ENCODE results near the gene BCAS3. TPM values are rescaled to one million over a fixed set of nuclear protein-coding genes. Genes with fewer than 3 reads are reported as not detected.
"Not testable (repeated sequence)": the region's sequence is repeated elsewhere in the genome, so short reads cannot be mapped to it uniquely, and the experiment has no call there.

Gene BCAS3
- total RNA-seq, 1 experiment from 2014 or later, result 8.0 TPM

GRCh38 chr17:60744355-60744966, 66.8 kb downstream of the BCAS3 start:
- no peak for DNase-seq (ENCODE audit: low read depth)

- DNase-seq (ENCODE audit: low read depth), result no peak
Observed at GRCh38 chr17:60745544-60745943, 67.9 kb downstream of the BCAS3 start.

GRCh38 chr17:60747069-60747808, 69.6 kb downstream of the BCAS3 start:
- no peak for DNase-seq (ENCODE audit: low read depth)

GRCh38 chr17:60748204-60748603, 70.6 kb downstream of the BCAS3 start:
- DNase-seq (ENCODE audit: low read depth), result no peak

GRCh38 chr17:60749050-60749449, 71.4 kb downstream of the BCAS3 start:
- no peak for DNase-seq (ENCODE audit: low read depth)

- DNase-seq (ENCODE audit: low read depth), result no peak
Observed at GRCh38 chr17:60749708-60750107, 72.1 kb downstream of the BCAS3 start.

- DNase-seq (ENCODE audit: low read depth), result no peak
Observed at GRCh38 chr17:60750640-60751039, 73.0 kb downstream of the BCAS3 start.

GRCh38 chr17:60751884-60752283, 74.2 kb downstream of the BCAS3 start:
- no peak for DNase-seq (ENCODE audit: low read depth)

GRCh38 chr17:60752873-60753577, 75.4 kb downstream of the BCAS3 start:
- no peak for DNase-seq (ENCODE audit: low read depth)

GRCh38 chr17:60754057-60754604, 76.5 kb downstream of the BCAS3 start:
- no peak for DNase-seq (ENCODE audit: low read depth)

GRCh38 chr17:60756798-60757197, 79.1 kb downstream of the BCAS3 start:
- DNase-seq (ENCODE audit: low read depth), result not testable (repeated sequence)

GRCh38 chr17:60757437-60757836, 79.8 kb downstream of the BCAS3 start:
- no peak for DNase-seq (ENCODE audit: low read depth)

- no peak for DNase-seq (ENCODE audit: low read depth)
Observed at GRCh38 chr17:60759756-60760155, 82.1 kb downstream of the BCAS3 start.

- not testable (repeated sequence) for DNase-seq (ENCODE audit: low read depth)
Observed at GRCh38 chr17:60761301-60761700, 83.7 kb downstream of the BCAS3 start.

GRCh38 chr17:60766778-60767190, 89.1 kb downstream of the BCAS3 start:
- no peak for DNase-seq (ENCODE audit: low read depth)

GRCh38 chr17:60767744-60768308, 90.2 kb downstream of the BCAS3 start:
- no peak for DNase-seq (ENCODE audit: low read depth)

- no peak for DNase-seq (ENCODE audit: low read depth)
Observed at GRCh38 chr17:60769327-60769726, 91.7 kb downstream of the BCAS3 start.

GRCh38 chr17:60770946-60771422, 93.3 kb downstream of the BCAS3 start:
- no peak for DNase-seq (ENCODE audit: low read depth)

GRCh38 chr17:60771621-60772020, 94.0 kb downstream of the BCAS3 start:
- DNase-seq (ENCODE audit: low read depth), result not testable (repeated sequence)

- no peak for DNase-seq (ENCODE audit: low read depth)
Observed at GRCh38 chr17:60773552-60773951, 95.9 kb downstream of the BCAS3 start.

- DNase-seq (ENCODE audit: low read depth), result no peak
Observed at GRCh38 chr17:60781880-60782412, 104.3 kb downstream of the BCAS3 start.

Data from HT1080 (cell line).